GM19324 (cell line): ENCODE measurements around the gene SMIM35.

ENCODE experiments used
- ATAC-seq: cut with Tn5 transposase; IDR thresholded peaks from one replicate; pipeline ENCODE4 v1.9.1; 2021; ENCODE audit warnings: mild to moderate bottlenecking, moderate library complexity; ENCODE audit not compliant: unreplicated experiment, low FRiP score

The SMIM35 gene

DNA sequence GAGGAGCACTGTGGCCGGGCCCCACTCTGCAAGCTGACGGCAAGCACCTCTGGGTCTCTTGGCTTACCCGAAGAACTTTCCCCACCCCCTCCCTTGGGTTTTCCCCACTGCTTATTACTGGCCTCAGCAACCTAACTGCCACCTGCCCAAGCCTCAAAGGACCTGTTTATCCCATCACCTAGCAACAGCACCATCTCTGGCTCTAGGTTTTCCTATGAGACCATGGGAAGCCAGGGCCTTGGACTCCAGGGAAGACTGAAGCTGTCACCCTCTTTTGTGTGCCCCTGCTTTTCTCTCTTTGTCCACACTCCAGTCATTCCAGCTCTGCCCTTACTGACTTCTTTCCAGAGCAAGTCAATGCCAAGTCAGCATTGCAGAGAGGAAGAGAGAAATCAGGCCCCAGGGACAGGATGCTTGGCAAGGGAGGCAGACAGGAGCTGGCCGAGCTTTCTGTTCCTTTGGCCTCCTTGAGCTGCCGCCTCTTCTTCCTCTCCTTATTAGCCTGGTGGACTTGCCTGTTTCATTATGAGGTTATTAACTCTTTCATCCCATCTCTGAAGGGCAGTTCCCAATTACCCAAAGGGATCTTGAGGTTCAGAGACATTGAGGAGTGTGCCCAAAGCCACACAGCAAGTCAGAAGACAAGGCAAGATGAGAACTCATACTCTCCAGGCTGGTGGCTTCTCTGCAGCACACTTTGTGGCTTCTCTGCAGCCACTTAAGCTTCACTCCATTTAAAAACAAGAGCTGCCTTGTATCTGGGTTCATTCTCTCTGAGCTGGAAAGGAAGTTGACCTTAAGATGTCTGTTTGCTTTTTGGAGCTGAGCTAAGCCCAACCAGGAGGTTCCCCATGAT, at the start of gene SMIM35:
Gene SMIM35 (minus strand): TSS at position 51 of the 856 bp plus-strand sequence. CDS start 206 bp downstream, outside the sequence.
- ATAC-seq, result no peak

DNA sequence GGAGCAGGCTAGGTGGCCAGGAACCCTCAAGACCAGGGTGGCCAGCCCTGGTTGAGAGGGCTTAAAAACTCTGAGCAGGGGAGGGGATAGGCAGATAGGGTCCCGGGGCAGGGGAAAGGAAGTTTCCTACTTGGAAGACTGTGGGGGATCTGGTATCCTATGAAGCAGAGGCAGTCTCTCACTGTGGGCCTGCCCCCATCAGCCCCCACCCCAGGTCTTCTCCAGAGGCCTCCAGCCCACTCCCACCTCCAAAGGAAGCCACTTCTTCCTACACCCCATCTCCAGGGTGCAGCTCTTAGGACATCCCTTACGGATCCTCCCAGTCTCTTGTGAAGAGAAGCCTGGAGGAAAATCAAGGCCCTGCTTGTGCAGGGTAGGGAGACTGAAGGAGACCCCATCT, 49.6 kb upstream of the SMIM35 start:
- ATAC-seq, result no peak

DNA sequence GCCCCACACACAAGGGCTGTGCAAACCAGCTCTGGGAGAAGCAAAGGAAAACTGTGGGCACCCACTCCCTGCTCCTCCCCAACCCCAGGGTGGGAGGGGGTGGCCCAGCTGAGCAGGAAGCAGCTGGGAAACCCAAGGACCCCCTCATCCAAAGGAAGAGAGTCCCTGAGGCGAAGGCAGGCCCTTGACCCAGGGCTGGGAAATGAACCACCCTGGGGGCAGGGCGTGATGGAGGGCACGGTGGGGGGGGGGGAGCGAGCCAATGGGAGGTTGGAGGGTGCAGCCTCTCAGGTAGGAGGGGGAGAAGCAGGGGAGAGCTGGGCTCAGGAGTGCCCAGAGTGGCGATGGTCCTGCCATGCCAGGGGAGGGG, 49.0 kb upstream of the SMIM35 start:
- ATAC-seq, result no peak

- no peak for ATAC-seq
These were observed 48.5 kb upstream of the SMIM35 start for GRCh38 chr11:118135051-118135795.

- no peak for ATAC-seq
These were observed 47.1 kb upstream of the SMIM35 start for GRCh38 chr11:118133816-118134215.

- ATAC-seq, result no peak
These were observed 45.8 kb upstream of the SMIM35 start for GRCh38 chr11:118132385-118133151.

- no peak for ATAC-seq
These were observed 42.9 kb upstream of the SMIM35 start for GRCh38 chr11:118129471-118130172.

GRCh38 chr11:118128721-118129470, 42.1 kb upstream of the SMIM35 start:
- no peak for ATAC-seq

GRCh38 chr11:118128310-118128709, 41.5 kb upstream of the SMIM35 start:
- ATAC-seq, result no peak

DNA sequence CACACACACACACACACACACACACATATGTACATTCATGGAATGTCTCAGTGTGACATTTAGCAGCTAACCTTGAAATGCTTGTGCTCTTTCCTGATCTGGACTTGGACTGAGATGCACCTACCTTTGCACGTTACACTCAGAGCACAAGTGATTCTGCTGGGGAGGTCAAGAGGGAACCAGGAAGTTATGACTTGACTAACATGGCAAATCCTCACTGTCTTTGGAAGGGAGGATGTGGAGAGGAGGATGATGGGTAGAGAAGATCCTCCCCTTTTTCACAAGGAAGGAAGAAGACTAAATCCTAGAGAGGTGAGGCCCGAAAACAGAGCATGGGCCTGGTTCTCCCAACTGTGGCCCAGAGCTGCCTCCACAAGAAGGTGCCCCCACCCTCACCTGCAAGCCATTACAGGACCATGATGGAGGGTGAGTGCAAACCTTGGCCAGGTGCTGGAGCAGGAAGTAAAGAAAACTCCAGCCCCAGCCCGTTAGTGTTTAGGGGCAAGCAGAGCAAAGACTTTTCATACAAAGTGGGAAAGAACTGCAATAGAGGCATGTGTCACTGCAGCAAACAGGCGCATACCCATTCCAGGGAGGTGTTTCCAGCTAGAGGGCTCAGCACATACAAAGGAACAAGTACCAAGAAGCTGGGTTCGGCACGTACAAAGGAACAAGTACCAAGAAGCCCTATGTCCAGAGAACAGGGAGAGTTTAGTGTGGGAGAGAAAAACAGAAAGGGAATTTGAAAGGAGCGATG, 39.5 kb upstream of the SMIM35 start:
- no peak for ATAC-seq

GRCh38 chr11:118124929-118125535, 38.3 kb upstream of the SMIM35 start:
- no peak for ATAC-seq

DNA sequence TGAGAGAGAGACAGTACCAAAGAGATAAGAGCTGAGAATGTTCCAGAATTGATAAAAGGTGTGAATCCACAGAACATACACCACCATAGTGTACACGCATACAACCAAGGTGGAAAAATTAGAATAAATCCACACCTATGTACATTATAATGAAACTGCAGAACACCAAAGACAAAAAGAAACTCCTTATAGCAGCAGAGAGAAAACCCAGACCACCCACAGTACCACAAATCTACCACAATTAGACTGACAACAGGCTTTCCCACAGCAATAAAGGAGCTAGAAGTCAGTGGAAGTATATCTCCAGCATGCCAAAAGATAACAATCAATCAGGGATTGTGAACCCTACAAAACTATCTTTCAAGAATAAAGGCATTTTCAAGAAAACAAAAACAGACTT, 34.0 kb upstream of the SMIM35 start:
- no peak for ATAC-seq

DNA sequence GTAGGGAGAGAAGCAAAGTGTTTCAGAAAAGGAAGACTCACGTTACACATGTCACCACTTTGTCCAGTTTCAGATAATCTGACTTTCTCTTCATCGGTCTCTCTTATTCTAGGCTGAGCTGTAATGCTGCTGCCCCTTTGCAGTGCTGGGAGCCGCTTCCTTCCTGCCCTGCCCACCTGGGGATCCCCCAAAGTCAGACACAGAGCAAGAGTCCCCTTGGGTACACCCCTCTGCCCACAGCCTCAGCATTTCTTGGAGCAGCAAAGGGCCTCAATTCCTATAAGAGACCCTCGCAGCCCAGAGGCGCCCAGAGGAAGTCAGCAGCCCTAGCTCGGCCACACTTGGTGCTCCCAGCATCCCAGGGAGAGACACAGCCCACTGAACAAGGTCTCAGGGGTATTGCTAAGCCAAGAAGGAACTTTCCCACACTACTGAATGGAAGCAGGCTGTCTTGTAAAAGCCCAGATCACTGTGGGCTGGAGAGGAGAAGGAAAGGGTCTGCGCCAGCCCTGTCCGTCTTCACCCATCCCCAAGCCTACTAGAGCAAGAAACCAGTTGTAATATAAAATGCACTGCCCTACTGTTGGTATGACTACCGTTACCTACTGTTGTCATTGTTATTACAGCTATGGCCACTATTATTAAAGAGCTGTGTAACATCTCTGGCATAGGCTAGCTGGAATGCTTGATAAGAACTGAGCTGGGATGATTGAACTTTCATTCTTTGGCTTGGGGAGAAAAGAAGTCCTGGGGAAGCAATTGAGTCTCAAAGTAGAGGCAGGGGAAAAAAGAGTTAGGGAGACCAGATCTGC, 31.2 kb upstream of the SMIM35 start:
- ATAC-seq, result no peak

DNA sequence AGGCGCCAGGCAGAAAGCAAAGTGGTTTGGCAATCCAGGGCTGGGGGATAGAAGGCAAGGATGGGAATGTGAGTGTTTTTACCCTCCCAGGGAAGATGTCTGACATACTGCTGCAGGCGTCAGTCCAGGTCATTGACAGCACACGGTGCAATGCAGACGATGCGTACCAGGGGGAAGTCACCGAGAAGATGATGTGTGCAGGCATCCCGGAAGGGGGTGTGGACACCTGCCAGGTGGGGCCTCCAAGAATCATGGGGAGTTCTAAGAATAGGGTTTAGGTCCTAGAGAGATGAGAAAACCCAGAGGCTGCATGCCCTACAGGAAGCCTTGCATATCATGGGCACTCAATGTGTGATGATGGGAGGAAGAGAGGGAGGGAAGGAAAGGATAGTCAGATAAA, 28.3 kb upstream of the SMIM35 start:
- no peak for ATAC-seq

DNA sequence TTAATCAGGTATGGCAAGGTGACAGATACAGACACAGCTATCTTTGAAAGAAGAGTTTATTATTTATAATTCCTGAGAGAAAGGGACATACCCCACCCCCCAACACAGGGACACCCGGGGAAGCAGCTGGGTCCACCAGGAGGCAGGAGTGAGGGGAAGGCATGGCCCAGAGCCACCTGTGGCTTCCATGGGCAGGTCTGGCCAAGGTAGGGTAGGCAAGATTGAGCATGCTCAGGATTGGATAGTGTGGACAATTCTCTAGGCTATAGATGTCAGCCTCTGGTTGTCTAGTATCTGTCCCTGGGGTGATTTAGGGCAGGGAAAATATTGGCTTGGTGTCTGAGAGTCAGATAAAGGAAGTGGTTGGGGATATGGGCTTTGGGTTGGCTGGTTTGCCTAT, 27.5 kb upstream of the SMIM35 start:
- ATAC-seq, result no peak

DNA sequence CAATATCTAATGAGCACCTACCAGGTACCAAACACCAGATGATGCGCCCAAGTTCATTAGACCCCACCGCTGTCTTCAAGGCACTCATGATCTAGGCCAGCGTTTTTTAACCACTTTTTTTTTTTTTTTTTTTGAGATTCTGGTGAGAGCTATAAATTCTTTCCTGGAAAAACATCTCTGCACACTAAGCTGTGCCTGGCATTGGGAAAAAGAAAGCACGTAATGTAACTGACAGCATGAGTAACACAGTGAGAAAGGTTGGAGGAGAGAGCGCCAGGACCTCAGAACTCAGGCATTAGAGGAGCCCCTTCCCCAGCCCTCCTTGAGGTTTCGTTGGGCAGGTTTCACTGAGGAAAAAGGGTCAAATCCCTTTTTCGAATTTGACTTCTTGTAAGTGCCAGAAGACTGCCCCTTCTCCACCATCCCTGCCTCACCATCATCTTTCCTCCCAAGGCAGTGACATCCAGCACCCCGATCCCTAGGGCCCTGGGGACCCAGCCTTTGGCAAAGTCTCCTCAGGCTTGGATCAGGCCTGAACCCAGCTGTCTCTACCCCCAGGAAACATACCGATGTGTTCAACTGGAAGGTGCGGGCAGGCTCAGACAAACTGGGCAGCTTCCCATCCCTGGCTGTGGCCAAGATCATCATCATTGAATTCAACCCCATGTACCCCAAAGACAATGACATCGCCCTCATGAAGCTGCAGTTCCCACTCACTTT, 26.1 kb upstream of the SMIM35 start:
- ATAC-seq, result no peak

GRCh38 chr11:118111744-118112035, 24.9 kb upstream of the SMIM35 start:
- no peak for ATAC-seq
